Body of pancreas (tissue), 4 donors: ENCODE data around the gene TBC1D10B.

Experiments used
- POLR2A ChIP-seq, 3 donors: fragments of 450-650 bp; IDR thresholded peaks; one replicate each; pipeline ENCODE4 v1.6.1; 2016; ENCODE audit warnings: antibody characterized with exemption in 3 of 3, mild to moderate bottlenecking in 2 of 3
- TF ChIP-seq, protein P1 (sequence below), 7 experiments: fragments of 450-650 bp in 4 of 7; fragments of 200-600 bp in 3 of 7; sonication (generic) in 3 of 7; IDR thresholded peaks; one replicate each; pipeline ENCODE4 v1.5.1; 2016 to 2019; ENCODE audit warnings: antibody characterized with exemption in 7 of 7

DNA sequence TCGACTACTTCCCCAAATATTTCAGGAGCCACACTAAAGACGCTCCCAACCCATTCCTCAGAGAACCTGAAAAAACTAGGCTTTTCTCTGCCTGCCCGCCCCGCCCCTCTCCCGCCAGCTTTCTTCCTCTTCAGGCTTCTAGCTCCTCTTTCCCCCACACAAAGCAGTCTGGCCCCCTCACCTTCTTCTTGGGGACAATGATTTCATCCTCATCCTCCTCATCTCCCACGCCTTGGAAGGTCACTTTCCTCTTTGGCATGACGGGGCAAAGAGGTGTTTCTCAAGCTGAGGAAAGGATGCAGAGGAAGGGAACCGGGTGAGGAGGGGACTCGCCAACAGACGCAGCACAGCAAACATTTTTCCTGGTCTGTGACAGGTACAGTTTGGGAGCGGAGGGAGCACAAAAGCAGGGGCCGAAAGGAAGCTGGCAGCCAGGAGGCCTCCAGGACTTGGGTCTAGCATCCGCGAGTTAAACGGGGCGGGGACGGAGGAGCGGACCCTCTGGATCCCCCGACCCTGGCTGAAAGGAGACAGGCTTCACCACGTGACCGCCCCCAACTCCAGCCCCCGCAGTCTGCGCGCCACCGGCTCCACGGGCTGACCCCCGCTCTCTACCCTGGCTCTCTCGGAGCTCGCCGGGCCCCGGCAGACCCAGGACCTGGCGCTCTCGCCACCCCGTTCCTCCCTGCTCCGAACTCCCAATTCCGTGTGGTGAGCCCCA is 15.7 kb downstream of the TBC1D10B start:
- TF ChIP-seq POLR2A (IDR thresholded peaks at IDR 0.05), result no peak
- TF ChIP-seq, protein P1, sequence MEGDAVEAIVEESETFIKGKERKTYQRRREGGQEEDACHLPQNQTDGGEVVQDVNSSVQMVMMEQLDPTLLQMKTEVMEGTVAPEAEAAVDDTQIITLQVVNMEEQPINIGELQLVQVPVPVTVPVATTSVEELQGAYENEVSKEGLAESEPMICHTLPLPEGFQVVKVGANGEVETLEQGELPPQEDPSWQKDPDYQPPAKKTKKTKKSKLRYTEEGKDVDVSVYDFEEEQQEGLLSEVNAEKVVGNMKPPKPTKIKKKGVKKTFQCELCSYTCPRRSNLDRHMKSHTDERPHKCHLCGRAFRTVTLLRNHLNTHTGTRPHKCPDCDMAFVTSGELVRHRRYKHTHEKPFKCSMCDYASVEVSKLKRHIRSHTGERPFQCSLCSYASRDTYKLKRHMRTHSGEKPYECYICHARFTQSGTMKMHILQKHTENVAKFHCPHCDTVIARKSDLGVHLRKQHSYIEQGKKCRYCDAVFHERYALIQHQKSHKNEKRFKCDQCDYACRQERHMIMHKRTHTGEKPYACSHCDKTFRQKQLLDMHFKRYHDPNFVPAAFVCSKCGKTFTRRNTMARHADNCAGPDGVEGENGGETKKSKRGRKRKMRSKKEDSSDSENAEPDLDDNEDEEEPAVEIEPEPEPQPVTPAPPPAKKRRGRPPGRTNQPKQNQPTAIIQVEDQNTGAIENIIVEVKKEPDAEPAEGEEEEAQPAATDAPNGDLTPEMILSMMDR (IDR thresholded peaks at IDR 0.05), result no peak
